ENCODE data around the gene CDHR5. TPM values are rescaled to one million over a fixed set of nuclear protein-coding genes. Genes with fewer than 3 reads are reported as not detected.

The CDHR5 gene
- total and polyA plus RNA-seq, 9 of the 15 experiments (the other 6 are each of a cell fraction or from before 2014, with no cell fraction given): 0.16 TPM; not detected in 8

GRCh38 chr11:615504-616319 is 9.0 kb downstream of the CDHR5 start, which contains the start of gene IRF7 (continued):
- TF ChIP-seq VEZF1 (CRISPR knock-in tag; IDR thresholded peaks at IDR 0.05) (peak; percentile 86), EGR1 (conservative IDR thresholded peaks at IDR 0.05) (peak; percentile 86), ZNF384 (IDR thresholded peaks at IDR 0.05; ENCODE audit: low read depth, low read length) (no peak), HDAC3 (IDR thresholded peaks at IDR 0.05; ENCODE audit: borderline replicate concordance, partially characterized antibody) (no peak), ZNF212 (CRISPR knock-in tag; IDR thresholded peaks at IDR 0.05) (no peak), THRA (IDR thresholded peaks at IDR 0.05) (no peak), SRF (CRISPR knock-in tag; IDR thresholded peaks at IDR 0.05) (0 out of 4 replicates have a peak, but pooled peaks of 1 of the 2 experiments have one; percentile 19), SUPT5H (IDR thresholded peaks at IDR 0.05) (peak; percentile 78), KDM4B (IDR thresholded peaks at IDR 0.05; ENCODE audit: borderline replicate concordance in 2 of 2, low read depth in 1 of 2) (0 out of 4 replicates have a peak, but pooled peaks of 1 of the 2 experiments have one; percentile 44), NR2C2 (CRISPR knock-in tag; IDR thresholded peaks at IDR 0.05) (no peak), NR2C2 (tag; IDR thresholded peaks at IDR 0.05) (0 out of 2 replicates have a peak, but pooled peaks have one; percentile 19), ZNF436 (CRISPR knock-in tag; IDR thresholded peaks at IDR 0.05) (no peak), ATF7 (IDR thresholded peaks at IDR 0.05) (peak; percentile 48; the same call in 1 of the 2 replicates), MAZ (CRISPR knock-in tag; conservative IDR thresholded peaks at IDR 0.05 in 1 of 2, IDR thresholded peaks at IDR 0.05 in 1 of 2) (peak; percentile 74 to 76; a peak in 3 of 4 replicates), TCF7L2 (IDR thresholded peaks at IDR 0.05; ENCODE audit: low read depth, low read length) (no peak), NFXL1 (CRISPR knock-in tag; IDR thresholded peaks at IDR 0.05) (no peak), ZEB2 (IDR thresholded peaks at IDR 0.05) (peak; percentile 74; the same call in 1 of the 2 replicates), PCBP1 (IDR thresholded peaks at IDR 0.05; ENCODE audit: low read depth, low read length, poor library complexity, severe bottlenecking) (peak; percentile 58), E2F6 (IDR thresholded peaks at IDR 0.05; ENCODE audit: borderline replicate concordance in 1 of 2, extremely low read depth in 1 of 2, insufficient read depth in 1 of 2, insufficient read length in 1 of 2, low read depth in 1 of 2, low read length in 1 of 2, poor library complexity in 1 of 2, severe bottlenecking in 1 of 2) (peak; percentile 40 to 69), SPI1 (IDR thresholded peaks at IDR 0.05; ENCODE audit: borderline replicate concordance, low read depth, low read length) (peak; percentile 97), RBFOX2 (IDR thresholded peaks at IDR 0.05; ENCODE audit: low read depth, low read length) (peak; percentile 88), XRCC5 (IDR thresholded peaks at IDR 0.05; ENCODE audit: low read depth, low read length) (no peak), ZNF146 (CRISPR knock-in tag; IDR thresholded peaks at IDR 0.05; ENCODE audit: unreplicated experiment) (no peak)
